ENCODE results near the gene TNFRSF4.

TNFRSF4 gene

GRCh38 chr1:1202831-1203560, 11.0 kb downstream of the TNFRSF4 start:
- peaks cover 0 to 31% (median 20%) of the 10 kb centered on the region in 4 donors for H3K4me1 ChIP-seq
- intact Hi-C loops (cut with DNase I; ENCODE audit: low total_unique reads), result no loop called here
- peaks cover 0 to 92% of the 10 kb centered on the region in 2 donors for H3K27me3 ChIP-seq
- no peaks in the 10 kb centered on the region for H3K36me3 ChIP-seq
- H3K4me3 ChIP-seq, result no peak overlapping the region
- H3K9me3 ChIP-seq, result no peaks in the 10 kb centered on the region
- no peak for TF ChIP-seq CTCF (IDR thresholded peaks at IDR 0.05)
- DNase-seq, result no peak
- H3K27ac ChIP-seq, result no peak overlapping the region

GRCh38 chr1:1200876-1201810, 12.8 kb downstream of the TNFRSF4 start:
- no peaks in the 10 kb centered on the region for H3K36me3 ChIP-seq
- no peak for TF ChIP-seq CTCF (IDR thresholded peaks at IDR 0.05)
- H3K4me3 ChIP-seq, result peak overlapping the region; percentile 36 to 50
- H3K27ac ChIP-seq, result no peak overlapping the region
- H3K4me1 ChIP-seq, result peaks cover 0 to 15% (median 12%) of the 10 kb centered on the region in 4 donors
- H3K27me3 ChIP-seq, result peaks cover 0 to 78% of the 10 kb centered on the region in 2 donors
- H3K9me3 ChIP-seq, result no peaks in the 10 kb centered on the region
- intact Hi-C loops (cut with DNase I; ENCODE audit: low total_unique reads), result no loop called here
- DNase-seq, result no peak

GRCh38 chr1:1199961-1200875, 13.7 kb downstream of the TNFRSF4 start:
- peaks cover 0 to 69% of the 10 kb centered on the region in 2 donors for H3K27me3 ChIP-seq
- intact Hi-C loops (cut with DNase I; ENCODE audit: low total_unique reads), result no loop called here

GRCh38 chr1:1199141-1199960, 14.6 kb downstream of the TNFRSF4 start:
- Histone ChIP-seq H3K27me3 (peaks cover 0 to 60% of the 10 kb centered on the region in 2 donors), H3K9me3 (peaks cover 0 to 9% (median 0%) of the 10 kb centered on the region in 3 donors), H3K4me1 (peaks cover 0 to 10% (median 9%) of the 10 kb centered on the region in 4 donors), H3K36me3 (no peaks in the 10 kb centered on the region), H3K4me3 (no peak overlapping the region), H3K27ac (no peak overlapping the region)
- intact Hi-C loops (cut with DNase I; ENCODE audit: low total_unique reads), result no loop called here
- TF ChIP-seq CTCF (IDR thresholded peaks at IDR 0.05), result no peak
- DNase-seq, result no peak

More at GRCh38 chr1:1199961-1200875, 13.7 kb downstream of the TNFRSF4 start:
- no peak overlapping the region for H3K4me3 ChIP-seq
- TF ChIP-seq CTCF (IDR thresholded peaks at IDR 0.05), result no peak
- H3K9me3 ChIP-seq, result peaks cover 0 to 3% (median 0%) of the 10 kb centered on the region in 3 donors
- no peak for DNase-seq
- H3K36me3 ChIP-seq, result no peaks in the 10 kb centered on the region
- no peak overlapping the region for H3K27ac ChIP-seq
- peaks cover 0 to 10% (median 9%) of the 10 kb centered on the region in 4 donors for H3K4me1 ChIP-seq

All from tibial artery (tissue), 4 donors.